Measurements from ENCODE around the gene ZNF787.

ZNF787 gene

GRCh38 chr19:56144831-56145230 lies 23.7 kb upstream of the ZNF787 start:
- no peak for DNase-seq (ENCODE audit: low spot score)
- FAIRE-seq: no peak

GRCh38 chr19:56144376-56144775 lies 23.3 kb upstream of the ZNF787 start:
- FAIRE-seq (no peak), DNase-seq (ENCODE audit: low spot score) (no peak)

GRCh38 chr19:56142897-56143434 lies 21.9 kb upstream of the ZNF787 start:
- FAIRE-seq (no peak), DNase-seq (ENCODE audit: low spot score) (no peak)

- no peak for DNase-seq (ENCODE audit: low spot score)
- no peak for FAIRE-seq
Measured at GRCh38 chr19:56142087-56142787, 21.1 kb upstream of the ZNF787 start.

- DNase-seq (ENCODE audit: low spot score) (no peak), FAIRE-seq (no peak)
Measured at GRCh38 chr19:56141417-56141993, 20.4 kb upstream of the ZNF787 start.

GRCh38 chr19:56140583-56141416 lies 19.7 kb upstream of the ZNF787 start, which contains the start of gene ZNF444:
ZNF444 (plus strand) TSS chr19:56141287; CDS start chr19:56146912, 5,625 bp downstream.
- peak; percentile 74 for FAIRE-seq
- peak; percentile 98 for DNase-seq (ENCODE audit: low spot score)

- FAIRE-seq (no peak), DNase-seq (ENCODE audit: low spot score) (no peak)
Measured at GRCh38 chr19:56139847-56140582, 18.9 kb upstream of the ZNF787 start.

GRCh38 chr19:56138069-56138468 lies 17.0 kb upstream of the ZNF787 start:
- FAIRE-seq: no peak
- no peak for DNase-seq (ENCODE audit: low spot score)

GRCh38 chr19:56137405-56137804 lies 16.3 kb upstream of the ZNF787 start:
- FAIRE-seq: no peak
- no peak for DNase-seq (ENCODE audit: low spot score)

GRCh38 chr19:56136362-56136761 lies 15.3 kb upstream of the ZNF787 start:
- FAIRE-seq: no peak
- DNase-seq (ENCODE audit: low spot score): no peak

GRCh38 chr19:56134654-56134921 lies 13.5 kb upstream of the ZNF787 start:
- FAIRE-seq (no peak), DNase-seq (ENCODE audit: low spot score) (no peak)

- DNase-seq (ENCODE audit: low spot score) (no peak), FAIRE-seq (no peak)
Measured at GRCh38 chr19:56133858-56134653, 13.0 kb upstream of the ZNF787 start.

GRCh38 chr19:56132316-56132822 lies 11.3 kb upstream of the ZNF787 start:
- DNase-seq (ENCODE audit: low spot score) (no peak), FAIRE-seq (no peak)

- DNase-seq (ENCODE audit: low spot score): no peak
- FAIRE-seq: no peak
Measured at GRCh38 chr19:56131651-56132050, 10.6 kb upstream of the ZNF787 start.

- FAIRE-seq: no peak
- DNase-seq (ENCODE audit: low spot score): no peak
Measured at GRCh38 chr19:56130006-56130405, 8.9 kb upstream of the ZNF787 start.

- no peak for DNase-seq (ENCODE audit: low spot score)
- no peak for FAIRE-seq
Measured at GRCh38 chr19:56126983-56127780, 6.1 kb upstream of the ZNF787 start.

GRCh38 chr19:56125806-56126590 lies 4.9 kb upstream of the ZNF787 start:
- DNase-seq (ENCODE audit: low spot score) (no peak), FAIRE-seq (no peak)

- DNase-seq (ENCODE audit: low spot score): no peak
- FAIRE-seq: no peak
Measured at GRCh38 chr19:56124578-56124977, 3.5 kb upstream of the ZNF787 start.

All from urothelium cell line (cell line).